ENCODE measurements around the gene GBGT1. TPM values are rescaled to one million over a fixed set of nuclear protein-coding genes. Genes with fewer than 3 reads are reported as not detected.

The GBGT1 gene
- total and polyA plus RNA-seq, 4 donors, result 6.1 to 42.9 (median 23.2) TPM

- no peak for DNase-seq
These were observed 46.2 kb downstream of the GBGT1 start for GRCh38 chr9:133117271-133118178.

DNA sequence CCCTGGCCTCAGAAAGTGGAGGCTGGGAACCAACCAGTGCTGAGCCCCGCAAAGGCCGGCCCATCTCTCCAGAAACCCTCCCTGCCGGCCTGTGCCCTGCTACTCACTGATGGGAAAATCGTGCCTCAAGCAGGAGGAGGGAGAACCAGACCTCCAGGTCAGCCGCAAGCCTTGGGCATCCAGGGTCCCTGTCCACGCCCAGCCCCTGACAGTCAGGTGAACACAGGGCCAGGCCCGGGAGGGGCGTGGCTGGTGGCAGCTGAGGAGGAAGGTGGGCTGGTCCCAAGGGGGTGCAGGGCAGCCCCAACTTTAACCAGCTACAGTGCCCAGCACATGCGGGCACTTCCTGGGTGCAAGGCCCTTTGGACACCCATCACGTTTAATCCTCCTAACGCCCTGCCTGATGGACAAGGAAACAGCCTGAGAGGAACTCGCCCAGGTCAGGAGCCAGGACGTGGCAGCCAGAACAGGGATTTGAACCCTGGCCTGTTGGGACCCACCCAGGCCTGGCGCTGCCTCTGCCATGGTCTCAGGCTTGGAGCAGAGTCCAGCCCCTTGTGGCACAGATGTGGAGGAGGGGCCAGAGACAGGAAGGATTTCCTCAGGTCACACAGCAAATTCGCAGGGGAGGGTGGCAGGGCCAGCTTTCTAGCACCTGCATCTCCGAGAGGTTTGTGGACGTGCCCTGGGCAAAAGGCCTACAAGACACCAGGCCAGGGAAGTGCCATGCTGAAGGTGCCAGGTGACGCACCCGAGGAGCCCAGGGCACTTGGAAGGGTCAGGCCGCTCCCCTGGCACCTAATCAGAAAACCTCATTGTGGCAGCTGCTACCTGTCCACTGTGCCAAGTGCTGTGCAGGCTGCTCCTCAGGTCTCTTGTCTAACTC is 47.1 kb downstream of the GBGT1 start:
- WGBS, 2 donors, result 82 to 86% methylated on average over 18 to 20 of the region's 20 CpGs
- Histone ChIP-seq H3K9me3 (ENCODE audit: control insufficient read depth in 4 of 4, insufficient read depth in 3 of 4, low read length in 3 of 4) (no peaks in the 10 kb centered on the region), H3K27ac (ENCODE audit: low read depth in 1 of 2, low read length in 1 of 2) (peak overlapping the region in 1 of 2 donors; percentile 85), H3K4me1 (ENCODE audit: control insufficient read depth in 5 of 5, insufficient read depth in 5 of 5, low read length in 5 of 5) (peaks cover 10 to 63% (median 24%) of the 10 kb centered on the region in 5 donors), H3K4me3 (no peak overlapping the region), H3K36me3 (ENCODE audit: control insufficient read depth in 4 of 4, insufficient read depth in 4 of 4, low read length in 4 of 4) (peaks cover 0 to 3% (median 0%) of the 10 kb centered on the region in 4 donors), H3K27me3 (ENCODE audit: control insufficient read depth in 3 of 3, insufficient read depth in 3 of 3, low read length in 2 of 3) (no peaks in the 10 kb centered on the region), H3K9ac (ENCODE audit: insufficient read depth in 1 of 2, low read length in 2 of 2) (no peak overlapping the region)
- no peak for TF ChIP-seq CTCF (IDR thresholded peaks at IDR 0.05; ENCODE audit: control extremely low read depth, extremely low read depth)
- ATAC-seq (ENCODE audit: insufficient read depth, low FRiP score) (no peak), DNase-seq (no peak)

More at GRCh38 chr9:133117271-133118178, 46.2 kb downstream of the GBGT1 start:
- no peak overlapping the region for H3K9ac ChIP-seq (ENCODE audit: insufficient read depth in 1 of 2, low read length in 2 of 2)
- H3K27me3 ChIP-seq (ENCODE audit: control insufficient read depth in 3 of 3, insufficient read depth in 3 of 3, low read length in 2 of 3), result no peaks in the 10 kb centered on the region
- no peak for TF ChIP-seq CTCF (IDR thresholded peaks at IDR 0.05; ENCODE audit: control extremely low read depth, extremely low read depth)
- H3K36me3 ChIP-seq (ENCODE audit: control insufficient read depth in 4 of 4, insufficient read depth in 4 of 4, low read length in 4 of 4), result no peaks in the 10 kb centered on the region
- H3K27ac ChIP-seq (ENCODE audit: low read depth in 1 of 2, low read length in 1 of 2), result peak overlapping the region in 1 of 2 donors; percentile 88
- no peak overlapping the region for H3K4me3 ChIP-seq
- H3K9me3 ChIP-seq (ENCODE audit: control insufficient read depth in 4 of 4, insufficient read depth in 3 of 4, low read length in 3 of 4), result no peaks in the 10 kb centered on the region
- ATAC-seq (ENCODE audit: insufficient read depth, low FRiP score), result no peak
- H3K4me1 ChIP-seq (ENCODE audit: control insufficient read depth in 5 of 5, insufficient read depth in 5 of 5, low read length in 5 of 5), result peaks cover 10 to 64% (median 24%) of the 10 kb centered on the region in 5 donors
- 71 to 81% methylated on average over 18 of the region's 18 CpGs for WGBS, 2 donors

DNA sequence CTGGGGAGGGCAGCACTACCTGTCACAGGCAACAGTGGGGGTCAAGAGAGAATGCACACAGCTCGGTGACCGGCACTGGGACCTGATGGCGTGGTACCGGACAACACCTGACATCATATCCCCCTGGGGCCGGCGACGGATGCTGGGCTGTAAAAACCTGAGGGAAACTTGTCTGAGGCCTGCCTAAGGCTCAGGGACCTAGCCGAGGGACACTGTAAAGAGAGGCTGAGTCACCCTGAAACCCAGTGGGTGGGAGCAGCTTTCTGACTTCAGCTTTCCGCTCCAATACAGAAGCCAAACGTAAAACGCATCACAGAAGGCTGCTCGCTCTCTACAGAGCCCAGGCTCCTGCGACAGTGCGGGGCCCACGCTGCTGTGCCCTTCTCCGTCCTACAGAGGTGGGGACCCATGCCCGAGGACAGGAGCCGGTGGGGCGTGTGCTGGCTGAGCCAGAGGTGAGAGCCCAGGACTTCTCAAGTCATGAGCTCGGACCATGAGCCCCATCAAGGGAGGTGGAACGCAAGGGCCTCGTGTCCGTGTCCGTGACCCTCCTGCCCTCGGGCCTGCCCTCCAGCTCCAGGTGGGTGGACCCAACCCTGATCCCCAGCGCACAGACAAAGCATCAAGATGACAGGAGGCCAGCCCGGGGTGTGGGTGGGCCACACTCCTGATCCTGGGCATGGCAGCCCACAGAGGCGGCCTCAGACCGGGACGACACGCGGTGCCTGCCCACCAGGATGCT is 47.9 kb downstream of the GBGT1 start:
- Histone ChIP-seq H3K36me3 (ENCODE audit: control insufficient read depth in 4 of 4, insufficient read depth in 4 of 4, low read length in 4 of 4) (peaks cover 0 to 3% (median 1%) of the 10 kb centered on the region in 4 donors), H3K27ac (ENCODE audit: low read depth in 1 of 2, low read length in 1 of 2) (peak overlapping the region; percentile 66 to 85), H3K9ac (ENCODE audit: insufficient read depth in 1 of 2, low read length in 2 of 2) (no peak overlapping the region), H3K27me3 (ENCODE audit: control insufficient read depth in 3 of 3, insufficient read depth in 3 of 3, low read length in 2 of 3) (no peaks in the 10 kb centered on the region), H3K9me3 (ENCODE audit: control insufficient read depth in 4 of 4, insufficient read depth in 3 of 4, low read length in 3 of 4) (no peaks in the 10 kb centered on the region), H3K4me3 (no peak overlapping the region), H3K4me1 (ENCODE audit: control insufficient read depth in 5 of 5, insufficient read depth in 5 of 5, low read length in 5 of 5) (peaks cover 10 to 63% (median 24%) of the 10 kb centered on the region in 5 donors)
- WGBS, 2 donors, result 78 to 85% methylated on average over 32 of the region's 32 CpGs
- ATAC-seq (ENCODE audit: insufficient read depth, low FRiP score) (no peak), DNase-seq (no peak)
- TF ChIP-seq CTCF (IDR thresholded peaks at IDR 0.05; ENCODE audit: control extremely low read depth, extremely low read depth), result no peak
